G401 (cell line): Measurements from ENCODE around the gene SCRN2. TPM values are rescaled to one million over a fixed set of nuclear protein-coding genes. Genes with fewer than 3 reads are reported as not detected.
A peak's percentile ranks its signal among the peaks of the same experiment; 100 is the strongest.

Source experiments
- DNase-seq: peaks from one replicate; pipeline ENCODE4 v3.0.0-alpha.2; 2015; ENCODE audit warnings: low spot score
- in situ Hi-C: cut with HindIII; loops from 2 replicates; pipeline ENCODE4 v1.10.0; 2016; ENCODE audit warnings: low sequenced_read_pairs, mixed read lengths
- total RNA-seq: library from RNA; depleted of rRNA; stranded (reverse); fragments of >200 nt; shearing (Covaris generic); gene quantifications from 2 replicates; pipeline ENCODE4 v1.2.3, GENCODE V29; 2014

The SCRN2 gene
- total RNA-seq, 1 experiment from 2014 or later: 68.4 TPM

- in situ Hi-C loops: no loop called here
- DNase-seq: no peak
Measured at GRCh38 chr17:47872651-47873161, 31.6 kb upstream of the SCRN2 start.

- in situ Hi-C loops: no loop called here
- DNase-seq: no peak
Measured at GRCh38 chr17:47872019-47872650, 31.1 kb upstream of the SCRN2 start.

GRCh38 chr17:47871048-47871447 lies 30.0 kb upstream of the SCRN2 start:
- DNase-seq: no peak

GRCh38 chr17:47870056-47870455 lies 29.0 kb upstream of the SCRN2 start:
- in situ Hi-C loops: no loop called here
- DNase-seq: no peak

More at GRCh38 chr17:47871048-47871447, 30.0 kb upstream of the SCRN2 start:
- in situ Hi-C loops: no loop called here

- in situ Hi-C loops: no loop called here
- no peak for DNase-seq
Measured at GRCh38 chr17:47869114-47869513, 28.0 kb upstream of the SCRN2 start.

GRCh38 chr17:47867813-47868533 lies 26.9 kb upstream of the SCRN2 start:
- DNase-seq: no peak
- in situ Hi-C loops: no loop called here

GRCh38 chr17:47866941-47867340 lies 25.9 kb upstream of the SCRN2 start:
- no peak for DNase-seq
- in situ Hi-C loops: no loop called here

GRCh38 chr17:47864791-47865216 lies 23.7 kb upstream of the SCRN2 start:
- DNase-seq: no peak
- in situ Hi-C loops: no loop called here

- in situ Hi-C loops: no loop called here
- DNase-seq: no peak
Measured at GRCh38 chr17:47862621-47863440, 21.8 kb upstream of the SCRN2 start.

GRCh38 chr17:47860386-47860785 lies 19.3 kb upstream of the SCRN2 start:
- in situ Hi-C loops: no loop called here
- DNase-seq: no peak

- no peak for DNase-seq
- in situ Hi-C loops: no loop called here
Measured at GRCh38 chr17:47857551-47858455, 16.7 kb upstream of the SCRN2 start.

- no peak for DNase-seq
- in situ Hi-C loops: no loop called here
Measured at GRCh38 chr17:47856830-47857229, 15.8 kb upstream of the SCRN2 start.

- in situ Hi-C loops: no loop called here
- no peak for DNase-seq
Measured at GRCh38 chr17:47855737-47856136, 14.7 kb upstream of the SCRN2 start.

- DNase-seq: no peak
- in situ Hi-C loops: no loop called here
Measured at GRCh38 chr17:47853616-47854015, 12.5 kb upstream of the SCRN2 start.

GRCh38 chr17:47852113-47852949 lies 11.3 kb upstream of the SCRN2 start:
- no peak for DNase-seq
- in situ Hi-C loops: no loop called here

- in situ Hi-C loops: no loop called here
- DNase-seq: no peak
Measured at GRCh38 chr17:47851764-47852112, 10.7 kb upstream of the SCRN2 start.

- DNase-seq: peak; percentile 62
- in situ Hi-C loops: no loop called here
Measured at GRCh38 chr17:47850692-47851573, 9.9 kb upstream of the SCRN2 start, which contains the start of gene SP6. SP6 (minus strand) TSS chr17:47851163; CDS start chr17:47848429, 2,734 bp downstream.
